GM12878 (cell line): ENCODE data around the gene LRRC3. TPM values are rescaled to one million over a fixed set of nuclear protein-coding genes. Genes with fewer than 3 reads are reported as not detected.

Experiments used
- ATAC-seq: fragments of 200-7000 bp; cut with Tn5 transposase; 3 replicates; pipeline ENCODE4 v1.9.1; 2020; ENCODE audit warnings: mild to moderate bottlenecking, moderate library complexity
- BruUV-seq: library from RNA; stranded (reverse); fragments of 400-500 nt; replicated peaks from 2 replicates; lab custom pipeline; 2021; lab: Mats Ljungman, UMichigan
- CTCF ChIA-PET: fragments of 300-600 bp; sonication (Branson Sonifier 250); formaldehyde crosslinking; extraction: SDS; loops from one replicate; lab custom pipeline; 2021; ENCODE audit warnings: inconsistent platforms; lab: Yijun Ruan, JAX
- POLR2A ChIA-PET: fragments of 350-600 bp; formaldehyde crosslinking; extraction: SDS; loops from one replicate; lab custom pipeline; 2021; ENCODE audit warnings: inconsistent platforms; lab: Charles Lee
- RAD21 ChIA-PET: fragments of 300-600 bp; sonication (Branson Sonifier 250); formaldehyde crosslinking; loops from one replicate; lab custom pipeline; 2023; ENCODE audit warnings: antibody characterized with exemption; ENCODE audit not compliant: unreplicated experiment; lab: Charles Lee
- SMC1A ChIA-PET: fragments of 300-600 bp; sonication (Branson Sonifier 250); formaldehyde crosslinking; loops from one replicate; lab custom pipeline; 2023; ENCODE audit not compliant: unreplicated experiment, uncharacterized antibody; lab: Charles Lee
- DNase-seq: peaks from one replicate; pipeline ENCODE4 v3.0.0-alpha.2; 2011; ENCODE audit warnings: low read depth, low spot score
- FAIRE-seq: peaks from 3 replicates; lab custom pipeline; 2011; peaks lifted over from hg19 to GRCh38; lab: Jason Lieb, UNC
- H2AFZ ChIP-seq: 2 replicates; pipeline ENCODE4 v1.6.0; 2011; ENCODE audit warnings: low read depth, low read length, control low read depth; ENCODE audit not compliant: control insufficient read depth
- H3K27ac ChIP-seq: 2 replicates; pipeline ENCODE4 v1.5.1; 2011; ENCODE audit warnings: control low read depth; ENCODE audit not compliant: control insufficient read depth, insufficient read depth
- H3K27me3 ChIP-seq, 2 experiments: replicated peaks in 1 of 2; 2 replicates each; pipeline versions ENCODE4 v1.6.0 to v1.6.1; 2011; ENCODE audit warnings: low read length in 1 of 2; ENCODE audit not compliant: control insufficient read depth in 2 of 2, insufficient read depth in 2 of 2
- H3K36me3 ChIP-seq, 2 experiments: 2 replicates each; pipeline ENCODE4 v1.5.1; 2011; ENCODE audit warnings: low read length in 1 of 2; ENCODE audit not compliant: control insufficient read depth in 2 of 2, insufficient read depth in 2 of 2
- H3K4me1 ChIP-seq: 2 replicates; pipeline ENCODE4 v1.6.1; 2011; ENCODE audit warnings: mild to moderate bottlenecking, low read length, moderate library complexity, mixed read lengths; ENCODE audit not compliant: control insufficient read depth, insufficient read depth
- H3K4me2 ChIP-seq: 2 replicates; pipeline ENCODE4 v1.6.0; 2011; ENCODE audit warnings: control low read depth; ENCODE audit not compliant: control insufficient read depth, insufficient read depth
- H3K4me3 ChIP-seq: fragments of 200-600 bp; sonication (generic); 2 replicates; pipeline ENCODE4 v1.5.1; 2016
- H3K79me2 ChIP-seq: 2 replicates; pipeline ENCODE4 v1.6.0; 2011; ENCODE audit warnings: low read length; ENCODE audit not compliant: control insufficient read depth, insufficient read depth
- H3K9ac ChIP-seq: 2 replicates; pipeline ENCODE4 v1.8.0; 2011; ENCODE audit warnings: low read length, control low read depth, mixed read lengths; ENCODE audit not compliant: control insufficient read depth, insufficient read depth
- H3K9me3 ChIP-seq: replicated peaks from 3 replicates; pipeline ENCODE4 v1.5.1; 2011; ENCODE audit warnings: mild to moderate bottlenecking, low read length; ENCODE audit not compliant: control insufficient read depth, insufficient read depth
- H4K20me1 ChIP-seq: 2 replicates; pipeline ENCODE4 v1.6.0; 2011; ENCODE audit not compliant: control insufficient read depth, insufficient read depth
- CBX5 ChIP-seq: sonication (generic); IDR thresholded peaks from 2 replicates; pipeline ENCODE4 v1.6.1; 2016; ENCODE audit warnings: low read depth, moderate library complexity, mild to moderate bottlenecking, inconsistent platforms
- HDAC6 ChIP-seq: fragments of 200-600 bp; sonication (generic); IDR thresholded peaks from one replicate; pipeline ENCODE4 v1.8.0; 2017; ENCODE audit warnings: antibody characterized with exemption; ENCODE audit not compliant: unreplicated experiment
- MEF2A ChIP-seq: IDR thresholded peaks from 2 replicates; pipeline ENCODE4 v1.6.1; 2011; ENCODE audit warnings: low read depth, mild to moderate bottlenecking, low read length, moderate library complexity; ENCODE audit not compliant: insufficient read depth
- NBN ChIP-seq: fragments of 450-650 bp; IDR thresholded peaks from 2 replicates; pipeline ENCODE4 v1.6.1; 2016
- NFYA ChIP-seq: IDR thresholded peaks from 2 replicates; pipeline ENCODE4 v1.6.1; 2011; ENCODE audit warnings: low read depth, mild to moderate bottlenecking, low read length, improper control_type of control experiment, borderline replicate concordance
- NR2C1 ChIP-seq: fragments of 450-650 bp; IDR thresholded peaks from 2 replicates; pipeline ENCODE4 v1.6.1; 2017; ENCODE audit warnings: antibody characterized with exemption, mild to moderate bottlenecking, moderate library complexity
- NRF1 ChIP-seq: conservative IDR thresholded peaks from 2 replicates; pipeline ENCODE4 v1.6.1; 2011; ENCODE audit warnings: mild to moderate bottlenecking, low read depth, low read length, improper control_type of control experiment
- SMAD1 ChIP-seq: fragments of 450-650 bp; IDR thresholded peaks from 2 replicates; pipeline ENCODE4 v1.6.1; 2018; ENCODE audit warnings: mild to moderate bottlenecking, low read depth; ENCODE audit not compliant: partially characterized antibody
- SMAD5 ChIP-seq: IDR thresholded peaks from 2 replicates; pipeline ENCODE4 v1.6.1; 2016; ENCODE audit warnings: antibody characterized with exemption, low read depth
- SP1 ChIP-seq: IDR thresholded peaks from one replicate; pipeline ENCODE4 v1.6.1; 2011; ENCODE audit warnings: low read depth, low read length
- SREBF1 ChIP-seq: IDR thresholded peaks from 2 replicates; pipeline ENCODE4 v1.6.1; 2012; ENCODE audit warnings: mild to moderate bottlenecking, low read length
- WRNIP1 ChIP-seq: IDR thresholded peaks from 2 replicates; pipeline ENCODE4 v1.6.1; 2011; ENCODE audit warnings: low read depth, low read length, improper control_type of control experiment, borderline replicate concordance
- WGBS: methylation state at CpG from one replicate; pipeline ENCODE4 v1.1.6; 2016; ENCODE audit warnings: low lambda C conversion rate; ENCODE audit not compliant: insufficient replicate concordance, insufficient coverage; ENCODE audit errors: missing lambda C conversion rate; 5-methylcytosine and 5-hydroxymethylcytosine counted together
- in situ Hi-C: fragments of 300-500 bp; cut with MboI; formaldehyde crosslinking; loops from 9 replicates; pipeline ENCODE4 v1.14.3; 2018; ENCODE audit warnings: mixed read lengths
- intact Hi-C: fragments of 100-400 bp; cut with micrococcal nuclease; formaldehyde crosslinking; loops from one replicate; pipeline ENCODE4 v1.14.2; 2022; ENCODE audit not compliant: unreplicated experiment
- polyA plus RNA-seq, 11 experiments: library from polyadenylated mRNA; depleted of rRNA in 4 of 11; unstranded in 6 of 11; stranded (reverse) in 5 of 11; fragments of >200 nt; fragmentation: Nextera tagmentation in 4 of 11; fragmentation: Illumina TruSeq in 1 of 11; extraction: Ambion mirVana in 4 of 11; extraction: Trizol in 1 of 11; gene quantifications; 1 replicate in 1 of 11; 2 replicates in 10 of 11; pipeline versions ENCODE4 v1.2.1 to v1.2.3, GENCODE V29; 2011 to 2016; ENCODE audit warnings: inconsistent platforms in 2 of 11, missing spikeins in 2 of 11, low read depth in 1 of 11
- total RNA-seq, 4 experiments: library from RNA; depleted of rRNA in 3 of 4; stranded (reverse); fragments of >200 nt in 3 of 4; fragmentation: Illumina TruSeq in 1 of 4; extraction: Trizol in 1 of 4; gene quantifications; 2 replicates each; pipeline versions ENCODE4 v1.2.1 to v1.2.3, GENCODE V29; 2013 to 2021
- TF ChIP-seq, protein P1 (sequence below): fragments of 450-650 bp; IDR thresholded peaks from 2 replicates; pipeline ENCODE4 v1.6.1; 2017; ENCODE audit warnings: low read depth, mild to moderate bottlenecking, moderate library complexity

LRRC3 gene
- total and polyA plus RNA-seq, 10 of the 15 experiments (the other 5 are each of a cell fraction or from before 2014, with no cell fraction given), result 0.02 to 0.31 (median 0.09) TPM; not detected in 1

DNA sequence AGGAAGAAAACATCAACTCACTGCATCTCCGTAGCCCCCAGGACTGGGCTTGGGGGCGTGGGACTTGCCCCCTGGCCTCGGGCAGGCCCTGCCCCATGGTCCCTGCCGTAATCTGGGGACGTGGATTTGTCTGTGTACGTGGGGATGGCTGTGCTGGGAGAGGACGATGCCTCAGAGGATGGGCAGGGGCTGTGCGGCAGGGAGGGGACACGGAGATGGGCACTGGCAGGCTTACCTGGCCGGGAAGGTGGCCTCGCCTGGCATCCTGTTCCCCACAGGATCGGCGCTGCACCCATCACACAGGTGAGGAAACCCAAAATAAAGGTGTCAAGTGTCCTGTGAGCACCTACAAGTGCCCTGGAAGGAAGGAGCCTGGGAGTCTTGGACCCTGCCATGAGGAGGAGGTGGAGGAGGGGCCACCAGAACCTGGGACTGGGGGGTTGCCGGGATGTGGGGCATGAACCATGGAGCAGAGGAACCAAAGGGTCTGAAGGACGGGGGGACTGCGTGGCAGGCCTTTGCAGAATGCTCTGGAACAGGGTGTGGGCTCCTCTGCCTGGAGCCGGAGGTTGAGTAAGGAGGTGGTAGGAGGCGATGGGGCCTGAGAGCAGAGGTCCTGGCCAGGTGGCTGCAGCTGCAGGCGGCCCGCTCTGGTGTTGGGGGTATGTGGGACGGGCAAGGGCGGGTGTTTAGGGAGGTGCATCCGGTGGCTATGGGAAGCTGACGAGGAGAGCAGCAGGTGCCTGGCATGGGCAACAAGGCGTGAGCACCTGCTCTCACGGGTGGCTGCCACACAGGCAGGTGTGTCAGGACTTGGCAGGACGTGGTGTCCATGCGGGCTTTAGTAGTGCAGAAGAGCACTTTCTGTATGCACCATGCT is 27.8 kb upstream of the LRRC3 start:
- no peak for FAIRE-seq
- H3K4me1 ChIP-seq, result no peaks in the 10 kb centered on the region; the same call in 1 of the 2 replicates
- in situ Hi-C loops, result loop anchor here (5.0 kb wide), 1 partner anchor 75 kb away; the partner anchor contains the start of gene TRPM2
- ChIA-PET POLR2A (no interaction called here), CTCF (no interaction called here), SMC1A (no interaction called here), RAD21 (no interaction called here)
- TF ChIP-seq HDAC6 (no peak), SP1 (no peak), CBX5 (no peak), SREBF1 (no peak), WRNIP1 (no peak), NBN (no peak), NRF1 (no peak), SMAD1 (no peak), SMAD5 (no peak), NR2C1 (no peak), NFYA (no peak), MEF2A (no peak)
- TF ChIP-seq, protein P1, sequence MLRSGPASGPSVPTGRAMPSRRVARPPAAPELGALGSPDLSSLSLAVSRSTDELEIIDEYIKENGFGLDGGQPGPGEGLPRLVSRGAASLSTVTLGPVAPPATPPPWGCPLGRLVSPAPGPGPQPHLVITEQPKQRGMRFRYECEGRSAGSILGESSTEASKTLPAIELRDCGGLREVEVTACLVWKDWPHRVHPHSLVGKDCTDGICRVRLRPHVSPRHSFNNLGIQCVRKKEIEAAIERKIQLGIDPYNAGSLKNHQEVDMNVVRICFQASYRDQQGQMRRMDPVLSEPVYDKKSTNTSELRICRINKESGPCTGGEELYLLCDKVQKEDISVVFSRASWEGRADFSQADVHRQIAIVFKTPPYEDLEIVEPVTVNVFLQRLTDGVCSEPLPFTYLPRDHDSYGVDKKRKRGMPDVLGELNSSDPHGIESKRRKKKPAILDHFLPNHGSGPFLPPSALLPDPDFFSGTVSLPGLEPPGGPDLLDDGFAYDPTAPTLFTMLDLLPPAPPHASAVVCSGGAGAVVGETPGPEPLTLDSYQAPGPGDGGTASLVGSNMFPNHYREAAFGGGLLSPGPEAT, result no peak
- H3K4me2 ChIP-seq, result no peak overlapping the region
- intact Hi-C loops, result no loop called here
- WGBS, result 85% methylated on average over 24 of the region's 28 CpGs
- no peak for DNase-seq
- no peak overlapping the region for H3K4me3 ChIP-seq
- no peaks in the 10 kb centered on the region for H3K27me3 ChIP-seq
- peaks cover 5% of the 10 kb centered on the region; the same call in 1 of the 3 replicates for H3K9me3 ChIP-seq
- no peaks in the 10 kb centered on the region for H3K36me3 ChIP-seq
- H3K79me2 ChIP-seq, result no peaks in the 10 kb centered on the region
- H4K20me1 ChIP-seq, result no peaks in the 10 kb centered on the region
- no peak overlapping the region for H3K9ac ChIP-seq
- H2AFZ ChIP-seq, result no peak overlapping the region
- no TSS peak for BruUV-seq
- no peak overlapping the region for H3K27ac ChIP-seq
- ATAC-seq, result no peak
